ENCODE measurements around the gene PRPF31. TPM values are rescaled to one million over a fixed set of nuclear protein-coding genes. Genes with fewer than 3 reads are reported as not detected.

PRPF31 gene
- total and polyA plus RNA-seq, 2 of the 13 experiments (the other 11 are each of a cell fraction or from before 2014, with no cell fraction given) = 23.8 to 63.8 TPM

DNA sequence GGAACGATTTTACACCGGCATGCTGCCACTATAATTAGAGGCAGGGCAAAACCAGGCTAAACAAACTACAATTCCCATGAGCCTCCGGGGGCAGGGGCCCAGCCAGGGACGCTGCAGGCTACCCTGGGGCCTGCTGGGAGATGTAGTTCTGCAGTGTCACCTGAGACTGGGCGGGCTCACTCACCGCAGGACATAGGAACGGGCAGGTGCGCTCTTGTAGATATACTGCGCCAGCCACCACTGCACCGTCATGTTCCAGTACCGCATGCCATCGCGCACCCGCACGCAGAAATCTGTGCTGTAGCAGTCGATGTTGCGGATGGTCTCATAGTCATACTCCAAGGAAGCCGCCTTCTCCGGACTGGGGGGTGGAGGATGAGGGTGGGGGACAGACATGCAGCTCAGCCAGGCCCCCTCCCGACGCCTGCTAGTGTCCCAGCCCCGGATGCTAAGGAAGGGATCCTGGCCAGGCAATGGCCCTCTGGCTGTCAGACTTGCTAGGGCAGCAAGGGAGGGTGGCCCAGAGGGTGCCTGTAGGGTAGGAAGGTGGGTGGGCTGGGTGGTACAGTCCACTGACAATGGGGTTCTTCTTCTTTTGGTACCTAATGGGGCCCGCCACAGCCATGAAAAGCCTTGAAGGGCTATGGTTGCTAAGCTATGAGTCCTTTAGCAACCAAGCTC is 63.2 kb downstream of the PRPF31 start (continued):
- TF ChIP-seq TAF15 (IDR thresholded peaks at IDR 0.05; ENCODE audit: low read depth, low read length, poor library complexity, severe bottlenecking) (no peak), ARNT2 (CRISPR knock-in tag; IDR thresholded peaks at IDR 0.05; ENCODE audit: low read depth) (no peak), CEBPG (CRISPR knock-in tag; IDR thresholded peaks at IDR 0.05) (no peak), ZNF709 (CRISPR knock-in tag; IDR thresholded peaks at IDR 0.05) (no peak), SOX13 (IDR thresholded peaks at IDR 0.05) (no peak), SOX13 (CRISPR knock-in tag; conservative IDR thresholded peaks at IDR 0.05 in 1 of 2, IDR thresholded peaks at IDR 0.05 in 1 of 2) (no peak), SRSF1 (optimal IDR thresholded peaks at IDR 0.05; ENCODE audit: low read depth, low read length) (no peak), ZNF446 (CRISPR knock-in tag; IDR thresholded peaks at IDR 0.05) (no peak), HNRNPLL (IDR thresholded peaks at IDR 0.05; ENCODE audit: low read depth, low read length, poor library complexity, severe bottlenecking) (no peak), AGO2 (optimal IDR thresholded peaks at IDR 0.05; ENCODE audit: low read depth, low read length) (peak; percentile 76), ZBTB42 (CRISPR knock-in tag; IDR thresholded peaks at IDR 0.05) (no peak), ZNF552 (CRISPR knock-in tag; IDR thresholded peaks at IDR 0.05; ENCODE audit: borderline replicate concordance) (no peak), ZNF615 (CRISPR knock-in tag; IDR thresholded peaks at IDR 0.05; ENCODE audit: borderline replicate concordance) (no peak), TARDBP (CRISPR knock-in tag; IDR thresholded peaks at IDR 0.05) (no peak), ZNF329 (CRISPR knock-in tag; IDR thresholded peaks at IDR 0.05; ENCODE audit: low read depth) (no peak), ZSCAN30 (CRISPR knock-in tag; IDR thresholded peaks at IDR 0.05) (no peak), RBM39 (IDR thresholded peaks at IDR 0.05; ENCODE audit: low read depth, low read length, poor library complexity, severe bottlenecking) (no peak), CREM (IDR thresholded peaks at IDR 0.05) (peak; percentile 59; the same call in 1 of the 2 replicates), CREM (CRISPR knock-in tag; IDR thresholded peaks at IDR 0.05) (no peak)
- TF ChIP-seq, protein P1, sequence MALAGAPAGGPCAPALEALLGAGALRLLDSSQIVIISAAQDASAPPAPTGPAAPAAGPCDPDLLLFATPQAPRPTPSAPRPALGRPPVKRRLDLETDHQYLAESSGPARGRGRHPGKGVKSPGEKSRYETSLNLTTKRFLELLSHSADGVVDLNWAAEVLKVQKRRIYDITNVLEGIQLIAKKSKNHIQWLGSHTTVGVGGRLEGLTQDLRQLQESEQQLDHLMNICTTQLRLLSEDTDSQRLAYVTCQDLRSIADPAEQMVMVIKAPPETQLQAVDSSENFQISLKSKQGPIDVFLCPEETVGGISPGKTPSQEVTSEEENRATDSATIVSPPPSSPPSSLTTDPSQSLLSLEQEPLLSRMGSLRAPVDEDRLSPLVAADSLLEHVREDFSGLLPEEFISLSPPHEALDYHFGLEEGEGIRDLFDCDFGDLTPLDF (CRISPR knock-in tag; IDR thresholded peaks at IDR 0.05) = no peak
- TF ChIP-seq, protein P2, sequence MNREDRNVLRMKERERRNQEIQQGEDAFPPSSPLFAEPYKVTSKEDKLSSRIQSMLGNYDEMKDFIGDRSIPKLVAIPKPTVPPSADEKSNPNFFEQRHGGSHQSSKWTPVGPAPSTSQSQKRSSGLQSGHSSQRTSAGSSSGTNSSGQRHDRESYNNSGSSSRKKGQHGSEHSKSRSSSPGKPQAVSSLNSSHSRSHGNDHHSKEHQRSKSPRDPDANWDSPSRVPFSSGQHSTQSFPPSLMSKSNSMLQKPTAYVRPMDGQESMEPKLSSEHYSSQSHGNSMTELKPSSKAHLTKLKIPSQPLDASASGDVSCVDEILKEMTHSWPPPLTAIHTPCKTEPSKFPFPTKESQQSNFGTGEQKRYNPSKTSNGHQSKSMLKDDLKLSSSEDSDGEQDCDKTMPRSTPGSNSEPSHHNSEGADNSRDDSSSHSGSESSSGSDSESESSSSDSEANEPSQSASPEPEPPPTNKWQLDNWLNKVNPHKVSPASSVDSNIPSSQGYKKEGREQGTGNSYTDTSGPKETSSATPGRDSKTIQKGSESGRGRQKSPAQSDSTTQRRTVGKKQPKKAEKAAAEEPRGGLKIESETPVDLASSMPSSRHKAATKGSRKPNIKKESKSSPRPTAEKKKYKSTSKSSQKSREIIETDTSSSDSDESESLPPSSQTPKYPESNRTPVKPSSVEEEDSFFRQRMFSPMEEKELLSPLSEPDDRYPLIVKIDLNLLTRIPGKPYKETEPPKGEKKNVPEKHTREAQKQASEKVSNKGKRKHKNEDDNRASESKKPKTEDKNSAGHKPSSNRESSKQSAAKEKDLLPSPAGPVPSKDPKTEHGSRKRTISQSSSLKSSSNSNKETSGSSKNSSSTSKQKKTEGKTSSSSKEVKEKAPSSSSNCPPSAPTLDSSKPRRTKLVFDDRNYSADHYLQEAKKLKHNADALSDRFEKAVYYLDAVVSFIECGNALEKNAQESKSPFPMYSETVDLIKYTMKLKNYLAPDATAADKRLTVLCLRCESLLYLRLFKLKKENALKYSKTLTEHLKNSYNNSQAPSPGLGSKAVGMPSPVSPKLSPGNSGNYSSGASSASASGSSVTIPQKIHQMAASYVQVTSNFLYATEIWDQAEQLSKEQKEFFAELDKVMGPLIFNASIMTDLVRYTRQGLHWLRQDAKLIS (CRISPR knock-in tag; IDR thresholded peaks at IDR 0.05) = no peak
- TF ChIP-seq, protein P3, sequence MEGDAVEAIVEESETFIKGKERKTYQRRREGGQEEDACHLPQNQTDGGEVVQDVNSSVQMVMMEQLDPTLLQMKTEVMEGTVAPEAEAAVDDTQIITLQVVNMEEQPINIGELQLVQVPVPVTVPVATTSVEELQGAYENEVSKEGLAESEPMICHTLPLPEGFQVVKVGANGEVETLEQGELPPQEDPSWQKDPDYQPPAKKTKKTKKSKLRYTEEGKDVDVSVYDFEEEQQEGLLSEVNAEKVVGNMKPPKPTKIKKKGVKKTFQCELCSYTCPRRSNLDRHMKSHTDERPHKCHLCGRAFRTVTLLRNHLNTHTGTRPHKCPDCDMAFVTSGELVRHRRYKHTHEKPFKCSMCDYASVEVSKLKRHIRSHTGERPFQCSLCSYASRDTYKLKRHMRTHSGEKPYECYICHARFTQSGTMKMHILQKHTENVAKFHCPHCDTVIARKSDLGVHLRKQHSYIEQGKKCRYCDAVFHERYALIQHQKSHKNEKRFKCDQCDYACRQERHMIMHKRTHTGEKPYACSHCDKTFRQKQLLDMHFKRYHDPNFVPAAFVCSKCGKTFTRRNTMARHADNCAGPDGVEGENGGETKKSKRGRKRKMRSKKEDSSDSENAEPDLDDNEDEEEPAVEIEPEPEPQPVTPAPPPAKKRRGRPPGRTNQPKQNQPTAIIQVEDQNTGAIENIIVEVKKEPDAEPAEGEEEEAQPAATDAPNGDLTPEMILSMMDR (CRISPR knock-in tag; IDR thresholded peaks at IDR 0.05) = no peak
- TF ChIP-seq, protein P4, sequence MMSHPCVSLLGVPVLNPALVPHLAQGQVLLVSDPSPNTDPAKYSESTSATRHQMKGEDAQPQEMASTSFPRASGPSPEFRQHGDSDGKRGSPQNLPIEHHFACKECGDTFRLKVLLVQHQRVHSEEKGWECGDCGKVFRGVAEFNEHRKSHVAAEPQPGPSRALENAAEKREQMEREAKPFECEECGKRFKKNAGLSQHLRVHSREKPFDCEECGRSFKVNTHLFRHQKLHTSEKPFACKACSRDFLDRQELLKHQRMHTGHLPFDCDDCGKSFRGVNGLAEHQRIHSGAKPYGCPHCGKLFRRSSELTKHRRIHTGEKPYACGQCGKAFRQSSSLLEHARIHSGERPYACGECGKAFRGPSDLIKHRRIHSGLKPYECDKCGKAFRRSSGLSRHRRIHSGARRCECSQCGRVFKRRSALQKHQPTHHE (CRISPR knock-in tag; IDR thresholded peaks at IDR 0.05; ENCODE audit: borderline replicate concordance) = no peak
